Esophagus muscularis mucosa (tissue), 3 donors: ENCODE data around the gene CTU2.

Source experiments
- CTCF ChIP-seq, 3 experiments: fragments of 200-600 bp in 2 of 3; fragments of 450-650 bp in 1 of 3; sonication (generic) in 2 of 3; IDR thresholded peaks; one replicate each; pipeline ENCODE4 v1.5.1; 2017 to 2019; ENCODE audit warnings: antibody characterized with exemption in 3 of 3, mild to moderate bottlenecking in 2 of 3, moderate library complexity in 1 of 3
- POLR2A ChIP-seq: fragments of 450-650 bp; IDR thresholded peaks from one replicate; pipeline ENCODE4 v1.6.1; 2017; ENCODE audit warnings: antibody characterized with exemption, moderate library complexity, mild to moderate bottlenecking, low read depth

- TF ChIP-seq CTCF (IDR thresholded peaks at IDR 0.05) (no peak), POLR2A (no peak)
Measured at GRCh38 chr16:88665148-88665547, 41.2 kb upstream of the CTU2 start.
